ELF-1 (cell line): Measurements from ENCODE around the gene BLACAT1.

ENCODE experiments used
- DNase-seq: peaks from one replicate; pipeline ENCODE4 v3.0.0-alpha.2; 2016; ENCODE audit warnings: low read depth, low spot score

The BLACAT1 gene

GRCh38 chr1:205455581-205456382 lies at the start of gene BLACAT1:
TSS of gene BLACAT1 (minus strand) at chr1:205456045.
- peak; percentile 67 for DNase-seq

- DNase-seq, result peak; percentile 65
Observed at GRCh38 chr1:205505076-205505729, 49.4 kb upstream of the BLACAT1 start.

GRCh38 chr1:205504311-205505075 lies 48.6 kb upstream of the BLACAT1 start, which contains the start of gene CDK18:
TSS of gene CDK18 (plus strand) at chr1:205504669. CDS start at chr1:205523168, 18,499 bp downstream.
- DNase-seq, result peak; percentile 83

- DNase-seq, result no peak
Observed at GRCh38 chr1:205502992-205503391, 47.1 kb upstream of the BLACAT1 start.

- no peak for DNase-seq
Observed at GRCh38 chr1:205502111-205502810, 46.4 kb upstream of the BLACAT1 start.

- peak; percentile 48 for DNase-seq
Observed at GRCh38 chr1:205500240-205501233, 44.7 kb upstream of the BLACAT1 start.

GRCh38 chr1:205499789-205500188 lies 43.9 kb upstream of the BLACAT1 start:
- DNase-seq, result no peak

GRCh38 chr1:205497351-205497750 lies 41.5 kb upstream of the BLACAT1 start:
- no peak for DNase-seq

- peak; percentile 60 for DNase-seq
Observed at GRCh38 chr1:205496661-205497060, 40.8 kb upstream of the BLACAT1 start.

- no peak for DNase-seq
Observed at GRCh38 chr1:205495237-205495823, 39.5 kb upstream of the BLACAT1 start.

- no peak for DNase-seq
Observed at GRCh38 chr1:205494115-205494514, 38.3 kb upstream of the BLACAT1 start.

GRCh38 chr1:205493241-205494085 lies 37.6 kb upstream of the BLACAT1 start:
- DNase-seq, result no peak

- no peak for DNase-seq
Observed at GRCh38 chr1:205492774-205493173, 36.9 kb upstream of the BLACAT1 start.

GRCh38 chr1:205492201-205492667 lies 36.4 kb upstream of the BLACAT1 start:
- DNase-seq, result no peak

- DNase-seq, result no peak
Observed at GRCh38 chr1:205491794-205492193, 35.9 kb upstream of the BLACAT1 start.

- peak; percentile 82 for DNase-seq
Observed at GRCh38 chr1:205488074-205488723, 32.4 kb upstream of the BLACAT1 start.

GRCh38 chr1:205486258-205486657 lies 30.4 kb upstream of the BLACAT1 start:
- no peak for DNase-seq
